Activated CD8-positive, alpha-beta memory T cell treated with anti-CD3 and anti-CD28 coated beads for 36 hours (primary cell): ENCODE results near the gene GPR142. TPM values are rescaled to one million over a fixed set of nuclear protein-coding genes. Genes with fewer than 3 reads are reported as not detected.

Experiments used
- CTCF ChIA-PET: fragments of 350-600 bp; sonication (Branson Sonifier 250); formaldehyde crosslinking; loops from one replicate; lab custom pipeline; 2021; ENCODE audit warnings: antibody characterized with exemption; lab: Charles Lee
- POLR2A ChIA-PET: fragments of 350-600 bp; sonication (Branson Sonifier 250); formaldehyde crosslinking; loops from one replicate; lab custom pipeline; 2021; ENCODE audit warnings: antibody characterized with exemption; lab: Charles Lee
- total RNA-seq, 2 experiments: library from RNA; stranded (reverse); gene quantifications; one replicate each; pipeline ENCODE4 v1.2.3, GENCODE V29; 2021

Gene GPR142
- total RNA-seq: not detected

- ChIA-PET CTCF (interaction anchor here (0.7 to 5.5 kb wide), 16 partner anchors 7 to 168 kb away, joined by 3 to 64 read pairs (median 7); no protein-coding TSS in a partner anchor), POLR2A (no interaction called here)
These were observed at the start of gene GPR142 for GRCh38 chr17:74367206-74367605. Gene GPR142 (plus strand): TSS chr17:74367506. CDS start chr17:74369541, 2,035 bp downstream.

GRCh38 chr17:74318391-74318790 is 48.9 kb upstream of the GPR142 start:
- ChIA-PET POLR2A (no interaction called here), CTCF (interaction anchor here (0.7 kb wide), 1 partner anchor 18 kb away, joined by 3 read pairs; no protein-coding TSS in a partner anchor)

- ChIA-PET CTCF (no interaction called here), POLR2A (no interaction called here)
These were observed 42.8 kb upstream of the GPR142 start for GRCh38 chr17:74324521-74324920.

GRCh38 chr17:74325376-74325742 is 41.9 kb upstream of the GPR142 start:
- ChIA-PET POLR2A (interaction anchor here (0.7 kb wide), 1 partner anchor 33 kb away, joined by 3 read pairs; no protein-coding TSS in a partner anchor), CTCF (no interaction called here)

GRCh38 chr17:74325743-74326379 is 41.4 kb upstream of the GPR142 start, which contains the start of gene KIF19:
Gene KIF19 (plus strand): TSS chr17:74326226. CDS start chr17:74326350, 124 bp downstream.
- CTCF ChIA-PET: interaction anchor here (1.2 kb wide), 1 partner anchor 23 kb away, joined by 4 read pairs; no protein-coding TSS in a partner anchor
- POLR2A ChIA-PET: interaction anchor here (0.6 kb wide), 1 partner anchor 1454 kb away, joined by 3 read pairs; no protein-coding TSS in a partner anchor

GRCh38 chr17:74326506-74326905 is 40.8 kb upstream of the GPR142 start:
- POLR2A ChIA-PET: no interaction called here
- CTCF ChIA-PET: interaction anchor here (1.2 kb wide), 1 partner anchor 24 kb away, joined by 4 read pairs; no protein-coding TSS in a partner anchor

GRCh38 chr17:74328487-74328886 is 38.8 kb upstream of the GPR142 start:
- ChIA-PET POLR2A (no interaction called here), CTCF (no interaction called here)

GRCh38 chr17:74329378-74329777 is 37.9 kb upstream of the GPR142 start:
- CTCF ChIA-PET: no interaction called here
- POLR2A ChIA-PET: no interaction called here

GRCh38 chr17:74330446-74330845 is 36.9 kb upstream of the GPR142 start:
- POLR2A ChIA-PET: no interaction called here
- CTCF ChIA-PET: interaction anchor here (0.8 kb wide), 1 partner anchor 10 kb away, joined by 4 read pairs; no protein-coding TSS in a partner anchor

GRCh38 chr17:74332017-74332650 is 35.2 kb upstream of the GPR142 start:
- CTCF ChIA-PET: no interaction called here
- POLR2A ChIA-PET: no interaction called here

GRCh38 chr17:74332763-74333283 is 34.5 kb upstream of the GPR142 start:
- POLR2A ChIA-PET: no interaction called here
- CTCF ChIA-PET: no interaction called here

- ChIA-PET CTCF (interaction anchor here (0.7 kb wide), 1 partner anchor 14 kb away, joined by 3 read pairs; no protein-coding TSS in a partner anchor), POLR2A (no interaction called here)
These were observed 32.8 kb upstream of the GPR142 start for GRCh38 chr17:74334393-74335039.

GRCh38 chr17:74335529-74336062 is 31.7 kb upstream of the GPR142 start:
- CTCF ChIA-PET: no interaction called here

GRCh38 chr17:74336307-74336706 is 31.0 kb upstream of the GPR142 start:
- CTCF ChIA-PET: no interaction called here
- POLR2A ChIA-PET: no interaction called here

More at GRCh38 chr17:74335529-74336062, 31.7 kb upstream of the GPR142 start:
- POLR2A ChIA-PET: no interaction called here

- ChIA-PET CTCF (interaction anchor here (1.1 kb wide), 1 partner anchor 12 kb away, joined by 3 read pairs; no protein-coding TSS in a partner anchor), POLR2A (no interaction called here)
These were observed 29.3 kb upstream of the GPR142 start for GRCh38 chr17:74337834-74338500.

GRCh38 chr17:74339537-74340195 is 27.6 kb upstream of the GPR142 start:
- CTCF ChIA-PET: no interaction called here

GRCh38 chr17:74340470-74341023 is 26.8 kb upstream of the GPR142 start:
- POLR2A ChIA-PET: no interaction called here
- CTCF ChIA-PET: no interaction called here

More at GRCh38 chr17:74339537-74340195, 27.6 kb upstream of the GPR142 start:
- POLR2A ChIA-PET: no interaction called here

- ChIA-PET POLR2A (no interaction called here), CTCF (no interaction called here)
These were observed 25.1 kb upstream of the GPR142 start for GRCh38 chr17:74342224-74342623.
